ENCODE results near the gene SLC25A15. TPM values are rescaled to one million over a fixed set of nuclear protein-coding genes. Genes with fewer than 3 reads are reported as not detected.

Gene SLC25A15
- total RNA-seq, 4 donors from 2014 or later, result 5.5 to 7.4 (median 5.7) TPM

GRCh38 chr13:40774672-40775071 is 14.7 kb upstream of the SLC25A15 start:
- no peak for DNase-seq (ENCODE audit: low spot score)
- TF ChIP-seq, protein P1, sequence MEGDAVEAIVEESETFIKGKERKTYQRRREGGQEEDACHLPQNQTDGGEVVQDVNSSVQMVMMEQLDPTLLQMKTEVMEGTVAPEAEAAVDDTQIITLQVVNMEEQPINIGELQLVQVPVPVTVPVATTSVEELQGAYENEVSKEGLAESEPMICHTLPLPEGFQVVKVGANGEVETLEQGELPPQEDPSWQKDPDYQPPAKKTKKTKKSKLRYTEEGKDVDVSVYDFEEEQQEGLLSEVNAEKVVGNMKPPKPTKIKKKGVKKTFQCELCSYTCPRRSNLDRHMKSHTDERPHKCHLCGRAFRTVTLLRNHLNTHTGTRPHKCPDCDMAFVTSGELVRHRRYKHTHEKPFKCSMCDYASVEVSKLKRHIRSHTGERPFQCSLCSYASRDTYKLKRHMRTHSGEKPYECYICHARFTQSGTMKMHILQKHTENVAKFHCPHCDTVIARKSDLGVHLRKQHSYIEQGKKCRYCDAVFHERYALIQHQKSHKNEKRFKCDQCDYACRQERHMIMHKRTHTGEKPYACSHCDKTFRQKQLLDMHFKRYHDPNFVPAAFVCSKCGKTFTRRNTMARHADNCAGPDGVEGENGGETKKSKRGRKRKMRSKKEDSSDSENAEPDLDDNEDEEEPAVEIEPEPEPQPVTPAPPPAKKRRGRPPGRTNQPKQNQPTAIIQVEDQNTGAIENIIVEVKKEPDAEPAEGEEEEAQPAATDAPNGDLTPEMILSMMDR (IDR thresholded peaks at IDR 0.05), result no peak
- no peak for ATAC-seq (ENCODE audit: low FRiP score)

DNA sequence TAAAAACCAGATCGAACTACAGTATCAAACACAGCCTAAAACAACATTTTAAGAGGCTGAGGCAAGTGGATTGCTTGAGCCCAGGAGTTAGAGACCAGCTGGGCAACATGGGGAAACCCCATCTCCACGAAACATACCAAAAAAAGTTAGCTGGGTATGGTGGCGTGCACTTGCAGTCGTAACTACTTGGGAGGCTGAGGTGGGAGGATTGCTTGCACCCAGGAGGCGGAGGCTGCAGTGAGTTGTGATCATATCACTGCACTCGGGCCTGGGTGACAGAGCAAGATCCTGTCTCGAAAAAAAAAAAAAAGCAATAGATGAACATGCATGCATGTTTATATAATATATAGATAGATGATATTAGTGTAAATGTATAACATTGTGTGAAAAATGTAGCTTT is 13.2 kb upstream of the SLC25A15 start:
- TF ChIP-seq, protein P1 (IDR thresholded peaks at IDR 0.05), result no peak
- no peak for ATAC-seq (ENCODE audit: low FRiP score)
- DNase-seq (ENCODE audit: low spot score), result no peak

DNA sequence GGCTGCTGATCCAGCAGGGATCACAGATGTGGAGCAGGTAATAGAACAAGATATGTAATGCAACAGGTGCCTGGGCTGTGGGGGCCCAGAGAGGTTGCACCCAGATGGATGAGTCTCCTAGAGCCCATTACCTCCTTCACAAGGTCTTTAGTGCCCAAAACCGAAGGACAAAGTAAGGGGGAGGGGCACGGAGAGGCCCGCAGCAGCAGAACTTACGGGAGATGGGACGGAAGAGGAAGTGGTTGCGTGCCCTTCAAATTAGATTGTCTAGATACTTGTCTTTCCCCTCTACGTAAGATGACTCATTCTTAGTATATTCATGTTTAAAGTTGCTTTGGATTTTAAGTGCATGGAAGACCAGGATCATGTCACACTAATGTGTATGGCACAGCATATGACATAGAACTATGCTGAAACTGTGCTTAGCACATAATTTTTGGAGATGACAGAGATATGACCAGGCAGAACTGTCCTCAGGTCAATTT is 12.7 kb upstream of the SLC25A15 start:
- TF ChIP-seq, protein P1 (IDR thresholded peaks at IDR 0.05), result no peak
- peak; percentile 12 for ATAC-seq (ENCODE audit: low FRiP score)

DNA sequence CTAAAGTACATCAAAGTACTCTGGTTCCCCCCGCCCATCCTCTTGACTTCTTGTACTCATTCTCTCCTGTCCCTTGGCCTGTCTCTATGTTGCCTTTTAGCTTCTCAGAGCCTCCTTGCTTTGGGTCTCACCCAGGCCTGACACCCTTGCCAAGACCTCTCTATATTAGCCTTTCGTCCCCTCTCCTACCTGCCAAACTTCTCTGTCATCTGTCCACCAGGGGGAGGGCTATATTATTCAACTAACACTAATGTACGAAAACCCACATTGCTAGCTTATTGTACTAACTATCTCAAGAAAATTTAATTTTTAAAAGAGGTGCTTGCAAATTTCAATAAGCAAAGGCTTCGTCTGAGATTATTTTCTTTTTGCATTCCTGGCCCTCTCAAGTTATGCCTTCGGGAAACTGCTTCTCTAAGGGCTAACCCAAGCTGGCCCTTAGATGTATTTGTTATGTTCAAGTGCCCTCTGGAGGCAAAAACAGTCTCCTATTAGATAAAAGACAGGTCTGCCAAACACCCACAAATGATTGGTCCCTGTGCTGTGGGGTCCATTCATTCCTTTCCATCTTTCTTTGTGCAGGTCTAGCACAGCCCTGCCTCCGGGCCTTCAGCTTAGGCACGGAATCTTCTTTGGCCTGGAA is 12.1 kb upstream of the SLC25A15 start:
- TF ChIP-seq, protein P1 (IDR thresholded peaks at IDR 0.05), result peak in 1 of 3 donors; percentile 58
- no peak for DNase-seq (ENCODE audit: low spot score)
- ATAC-seq (ENCODE audit: low FRiP score), result peak; percentile 71

More for the DNA sequence above, 12.7 kb upstream of the SLC25A15 start:
- DNase-seq (ENCODE audit: low spot score), result no peak

GRCh38 chr13:40777809-40778175 is 11.6 kb upstream of the SLC25A15 start:
- DNase-seq (ENCODE audit: low spot score), result no peak
- TF ChIP-seq, protein P1 (IDR thresholded peaks at IDR 0.05), result no peak
- ATAC-seq (ENCODE audit: low FRiP score), result no peak

DNA sequence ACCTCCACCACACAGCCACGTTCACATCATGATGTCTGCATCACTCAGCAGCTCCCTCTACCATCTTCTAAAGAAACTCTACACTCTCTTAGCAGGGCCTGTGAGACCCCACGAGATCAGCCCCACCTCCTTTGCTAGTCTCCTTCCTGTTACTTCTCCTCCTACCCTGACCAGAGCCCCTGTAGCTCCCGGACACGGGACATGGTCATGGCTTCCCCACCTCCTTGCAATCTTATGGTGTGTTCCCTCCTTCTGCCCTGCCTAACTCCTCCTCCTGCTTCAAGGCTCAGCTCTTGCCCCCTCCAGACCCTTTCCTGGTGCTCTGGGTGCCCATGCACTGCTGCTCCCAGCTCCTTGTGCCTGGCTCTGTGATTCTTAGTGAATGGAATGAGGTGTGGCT is 10.4 kb upstream of the SLC25A15 start:
- TF ChIP-seq, protein P1 (IDR thresholded peaks at IDR 0.05), result no peak
- DNase-seq (ENCODE audit: low spot score) (no peak), ATAC-seq (ENCODE audit: low FRiP score) (no peak)

DNA sequence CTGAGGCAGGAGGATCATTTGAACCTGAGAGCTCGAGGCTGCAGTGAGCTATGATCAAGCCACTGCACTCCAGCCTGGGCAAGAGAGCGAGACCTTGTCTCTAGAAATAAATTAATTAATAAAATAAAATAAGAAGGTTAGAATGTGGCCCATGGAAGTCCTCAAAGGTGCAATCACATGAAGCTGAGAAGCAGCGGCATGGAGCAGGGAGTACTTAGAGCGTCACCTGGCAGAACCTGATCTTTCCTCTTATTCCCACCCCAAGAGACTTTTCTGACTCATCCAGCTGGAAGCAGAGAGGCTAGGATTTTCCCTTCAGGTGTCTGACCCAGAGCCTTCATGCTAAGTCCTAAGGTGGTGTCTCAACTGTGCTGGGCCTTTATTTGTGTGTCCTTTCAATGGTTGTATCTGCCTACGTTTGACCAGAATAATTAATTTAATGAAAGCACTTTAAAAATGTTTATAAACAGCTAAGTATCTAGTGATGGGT is 9.6 kb upstream of the SLC25A15 start:
- ATAC-seq (ENCODE audit: low FRiP score), result no peak
- TF ChIP-seq, protein P1 (IDR thresholded peaks at IDR 0.05), result no peak
- DNase-seq (ENCODE audit: low spot score), result no peak

All from omental fat pad (tissue), 4 donors.